GM19395 (cell line): ENCODE results near the gene C5.
"Not testable (repeated sequence)": the region's sequence is repeated elsewhere in the genome, so short reads cannot be mapped to it uniquely, and the experiment has no call there.

Experiments
- ATAC-seq: cut with Tn5 transposase; IDR thresholded peaks from one replicate; pipeline ENCODE4 v1.9.1; 2021; ENCODE audit warnings: mild to moderate bottlenecking, moderate library complexity; ENCODE audit not compliant: unreplicated experiment

Gene C5

GRCh38 chr9:121053544-121053943 lies 3.5 kb upstream of the C5 start:
- ATAC-seq = no peak

DNA sequence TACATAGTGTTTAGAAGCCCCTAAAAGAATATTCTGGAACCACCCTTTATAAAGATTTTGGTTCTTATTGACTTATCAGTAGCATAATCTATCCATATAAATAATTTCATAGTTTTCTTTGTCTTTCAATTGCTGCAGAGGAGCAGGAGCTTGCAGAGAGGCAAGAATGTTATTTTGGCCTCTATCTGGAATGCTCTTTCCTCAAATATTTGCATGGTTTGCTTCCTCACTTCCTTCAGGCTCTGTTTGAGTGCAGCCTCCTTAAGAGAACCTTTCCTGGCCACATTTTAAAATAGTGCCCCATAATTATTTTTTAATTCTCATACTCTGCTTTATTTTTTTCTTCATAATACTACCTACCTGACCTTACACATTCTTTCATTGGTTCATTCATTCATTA lies 1.5 kb downstream of the C5 start:
- no peak for ATAC-seq

GRCh38 chr9:121048175-121048574 lies 1.9 kb downstream of the C5 start:
- no peak for ATAC-seq

- ATAC-seq = no peak
Measured at GRCh38 chr9:121038804-121039203, 11.3 kb downstream of the C5 start.

GRCh38 chr9:121038362-121038761 lies 11.7 kb downstream of the C5 start:
- ATAC-seq = no peak

DNA sequence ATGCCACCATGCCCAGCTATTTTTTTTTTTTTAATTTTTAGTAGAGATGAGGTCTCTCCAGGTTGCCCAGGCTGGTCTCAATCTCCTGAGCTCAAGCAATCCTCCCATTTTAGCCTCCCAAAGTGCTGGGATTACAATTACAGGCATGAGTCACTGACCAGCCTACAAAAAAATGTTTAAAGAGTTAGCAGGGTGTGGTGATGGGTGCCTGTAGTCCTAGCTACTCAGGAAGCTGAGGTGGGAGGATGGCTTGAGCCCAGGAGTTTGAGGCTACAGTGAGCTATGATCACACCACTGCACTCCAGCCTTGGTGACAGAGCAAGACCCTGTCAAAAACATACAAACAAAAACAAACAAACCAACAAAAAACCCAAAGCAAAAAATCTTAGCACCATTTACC lies 14.4 kb downstream of the C5 start:
- not testable (repeated sequence) for ATAC-seq

GRCh38 chr9:121034529-121034928 lies 15.5 kb downstream of the C5 start:
- no peak for ATAC-seq

- ATAC-seq = no peak
Measured at GRCh38 chr9:121029469-121029868, 20.6 kb downstream of the C5 start.

DNA sequence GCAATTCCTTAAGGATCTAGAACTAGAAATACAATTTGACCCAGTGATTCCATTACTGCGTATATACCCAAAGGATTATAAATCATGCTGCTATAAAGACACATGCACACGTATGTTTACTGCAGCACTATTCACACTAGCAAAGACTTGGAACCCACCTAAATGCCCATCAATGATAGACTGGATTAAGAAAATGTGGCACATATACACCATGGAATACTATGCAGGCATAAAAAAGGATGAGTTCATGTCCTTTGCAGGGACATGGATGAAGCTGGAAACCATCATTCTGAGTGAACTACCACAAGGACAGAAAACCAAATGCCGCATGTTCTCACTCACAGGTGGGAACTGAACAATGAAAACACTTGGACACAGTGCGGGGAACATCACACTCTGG lies 21.8 kb downstream of the C5 start:
- not testable (repeated sequence) for ATAC-seq

DNA sequence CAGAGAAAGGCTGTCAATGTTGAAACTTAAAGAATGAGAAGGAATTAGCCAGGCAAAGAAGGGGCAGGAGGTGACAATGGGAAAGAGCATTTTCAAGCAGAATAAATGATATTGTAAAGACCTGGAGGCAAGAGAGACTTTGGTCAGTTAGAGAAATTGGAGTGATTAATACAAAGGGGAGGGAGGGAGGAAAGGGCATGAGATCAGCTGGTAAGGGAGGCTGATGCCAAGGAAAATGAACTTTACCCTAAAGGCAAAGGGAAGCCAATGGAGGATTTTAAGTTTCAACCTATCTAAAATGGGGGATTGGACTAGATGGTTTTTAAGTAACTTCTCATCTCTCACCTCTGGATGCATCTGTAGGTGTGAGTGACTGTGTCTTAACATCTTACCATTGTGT lies 23.3 kb downstream of the C5 start:
- ATAC-seq = no peak

- no peak for ATAC-seq
Measured at GRCh38 chr9:121026260-121026691, 23.8 kb downstream of the C5 start.

- ATAC-seq = no peak
Measured at GRCh38 chr9:121024237-121024636, 25.8 kb downstream of the C5 start.

DNA sequence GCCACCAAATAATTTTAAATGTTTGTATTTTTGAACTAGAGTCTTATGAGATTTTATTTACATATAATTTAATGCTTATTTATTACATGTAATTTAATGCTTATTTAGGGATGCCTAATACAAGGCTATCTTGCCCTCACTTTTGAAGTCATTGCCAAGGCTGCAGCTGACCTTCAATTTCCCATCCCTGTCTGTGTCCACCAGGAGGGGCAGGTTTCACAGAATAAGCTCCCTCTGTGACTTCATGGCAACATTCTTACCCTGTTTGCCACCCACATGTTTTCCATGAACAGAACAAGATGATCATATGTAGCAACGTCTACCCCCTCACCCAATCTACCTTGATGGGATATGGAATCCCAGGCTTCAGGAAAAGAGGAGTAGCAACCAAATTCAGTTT lies 27.0 kb downstream of the C5 start:
- no peak for ATAC-seq

- ATAC-seq = no peak
Measured at GRCh38 chr9:121021301-121021700, 28.8 kb downstream of the C5 start.

DNA sequence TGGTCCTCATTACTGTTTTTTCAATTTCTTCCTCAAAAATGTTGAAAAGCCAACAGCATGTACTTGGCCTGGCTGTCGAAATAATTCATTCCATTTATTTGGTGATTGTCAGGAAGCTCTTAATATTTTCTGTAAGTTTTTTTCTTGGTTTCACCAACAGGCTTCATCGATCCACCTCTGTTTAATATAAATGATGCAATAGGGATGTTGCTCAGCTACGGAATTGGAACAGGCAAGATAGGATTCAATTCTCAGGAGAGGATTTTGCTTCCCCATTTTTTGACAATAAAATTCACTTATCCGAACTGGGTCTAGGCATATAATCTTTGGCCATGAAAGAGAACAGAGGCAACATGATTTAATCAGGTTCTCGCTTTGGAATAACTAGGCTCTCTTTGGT lies 30.8 kb downstream of the C5 start:
- no peak for ATAC-seq

GRCh38 chr9:121013911-121014310 lies 36.2 kb downstream of the C5 start:
- no peak for ATAC-seq

GRCh38 chr9:121009650-121010049 lies 40.4 kb downstream of the C5 start:
- no peak for ATAC-seq

DNA sequence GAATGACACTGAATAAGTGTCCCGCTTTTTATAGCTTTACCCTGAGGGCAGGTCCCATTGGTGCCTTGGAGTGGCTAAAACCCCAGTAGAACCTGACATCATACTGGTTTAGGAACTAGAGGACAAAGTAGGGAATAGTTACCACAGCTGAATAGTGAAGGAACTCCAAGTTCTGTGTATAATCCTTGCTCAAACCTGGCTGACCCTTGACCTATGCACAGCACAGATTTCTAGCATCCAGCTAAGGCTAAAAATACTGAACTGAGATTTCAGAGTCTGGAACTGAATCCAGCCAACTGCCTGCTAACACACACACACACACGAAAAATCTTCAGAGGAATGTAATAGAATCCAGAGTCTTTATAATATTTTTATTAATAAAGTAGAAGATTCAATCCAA lies 50.8 kb downstream of the C5 start:
- no peak for ATAC-seq

- ATAC-seq = no peak
Measured at GRCh38 chr9:120998111-120998510, 52.0 kb downstream of the C5 start.

GRCh38 chr9:120997502-120997901 lies 52.6 kb downstream of the C5 start:
- ATAC-seq = no peak

GRCh38 chr9:120996409-120996808 lies 53.7 kb downstream of the C5 start:
- ATAC-seq = no peak

- ATAC-seq = no peak
Measured at GRCh38 chr9:120989065-120989464, 61.0 kb downstream of the C5 start.

DNA sequence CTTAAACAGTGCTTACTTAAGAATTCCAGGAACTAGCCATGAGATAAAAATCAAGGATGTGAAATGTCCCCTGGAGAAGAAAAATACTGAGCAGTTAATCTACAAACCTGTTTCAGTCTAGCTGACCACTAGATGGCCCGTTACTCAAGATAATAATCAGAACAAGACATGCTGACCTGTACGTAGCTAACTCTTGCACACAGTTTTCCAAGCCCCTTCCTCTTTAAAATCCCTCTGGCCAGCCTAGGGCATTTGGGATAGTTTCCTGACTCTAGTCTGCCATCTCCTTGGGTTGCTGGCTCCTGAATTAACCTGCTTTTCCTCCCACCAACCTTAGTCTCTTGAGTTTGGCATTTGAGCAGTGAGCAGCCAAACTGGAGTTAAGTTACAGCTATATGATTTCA lies 64.3 kb downstream of the C5 start:
- no peak for ATAC-seq
